H1 (cell line): ENCODE data around the gene STXBP2. TPM values are rescaled to one million over a fixed set of nuclear protein-coding genes. Genes with fewer than 3 reads are reported as not detected.

Source experiments
- CTCF ChIA-PET: fragments of 300-600 bp; sonication (Branson Sonifier 250); formaldehyde crosslinking; loops from one replicate; lab custom pipeline; 2021; ENCODE audit not compliant: partially characterized antibody; lab: Charles Lee
- POLR2A ChIA-PET: fragments of 300-600 bp; sonication (Branson Sonifier 250); formaldehyde crosslinking; loops from one replicate; lab custom pipeline; 2021; ENCODE audit warnings: inconsistent platforms; ENCODE audit not compliant: partially characterized antibody; lab: Charles Lee
- DNase-seq, 2 experiments: peaks; one replicate each; pipeline versions ENCODE4 v3.0.0 to v3.0.0-alpha.2; 2010 to 2022; ENCODE audit warnings: low spot score in 2 of 2, low read depth in 1 of 2, mixed read lengths in 1 of 2
- FAIRE-seq: peaks from 2 replicates; lab custom pipeline; 2011; peaks lifted over from hg19 to GRCh38; lab: Jason Lieb, UNC
- H2AFZ ChIP-seq: 2 replicates; pipeline ENCODE4 v1.8.1; 2012; ENCODE audit warnings: low read length, inconsistent platforms
- H2AK5ac ChIP-seq: 2 replicates; pipeline ENCODE4 v1.6.1; 2013; ENCODE audit warnings: low read depth, low read length
- H2BK120ac ChIP-seq: replicated peaks from 2 replicates; pipeline ENCODE3; 2013; ENCODE audit warnings: low read depth, low read length, inconsistent platforms
- H2BK12ac ChIP-seq: 2 replicates; pipeline ENCODE4 v1.6.1; 2013; ENCODE audit warnings: low read depth, low read length
- H2BK15ac ChIP-seq: 2 replicates; pipeline ENCODE4 v1.6.1; 2013; ENCODE audit warnings: low read length
- H2BK20ac ChIP-seq: 2 replicates; pipeline ENCODE4 v1.6.1; 2013; ENCODE audit warnings: low read length
- H2BK5ac ChIP-seq: 2 replicates; pipeline ENCODE4 v1.6.1; 2013; ENCODE audit warnings: low read depth, low read length
- H3K14ac ChIP-seq: 2 replicates; pipeline ENCODE4 v1.6.1; 2013; ENCODE audit warnings: inconsistent platforms; ENCODE audit not compliant: insufficient read length
- H3K18ac ChIP-seq: 2 replicates; pipeline ENCODE4 v1.6.1; 2013; ENCODE audit warnings: low read length; ENCODE audit errors: extremely low read depth
- H3K23ac ChIP-seq: 2 replicates; pipeline ENCODE4 v1.6.1; 2013; ENCODE audit warnings: inconsistent platforms; ENCODE audit not compliant: insufficient read length
- H3K23me2 ChIP-seq: 2 replicates; pipeline ENCODE4 v1.6.1; 2013; ENCODE audit warnings: low read depth, low read length
- H3K27ac ChIP-seq: 2 replicates; pipeline ENCODE4 v1.6.1; 2011; ENCODE audit warnings: low read depth, low read length, inconsistent platforms
- H3K27me3 ChIP-seq, 4 experiments: replicated peaks in 1 of 4; 1 replicate in 1 of 4; 2 replicates in 3 of 4; pipeline versions ENCODE4 v1.6.1 to v1.8.1; 2011 to 2013; ENCODE audit warnings: low read length in 3 of 4, mild to moderate bottlenecking in 3 of 4, inconsistent platforms in 2 of 4, mixed read lengths in 2 of 4, moderate library complexity in 1 of 4; ENCODE audit not compliant: control insufficient read depth in 3 of 4, insufficient read depth in 3 of 4; ENCODE audit errors: extremely low read depth in 1 of 4
- H3K36me3 ChIP-seq, 4 experiments: 2 replicates each; pipeline versions ENCODE4 v1.6.1 to v1.8.1; 2011 to 2013; ENCODE audit warnings: mild to moderate bottlenecking in 4 of 4, low read length in 3 of 4, moderate library complexity in 2 of 4, control low read depth in 1 of 4, inconsistent platforms in 1 of 4; ENCODE audit not compliant: insufficient read depth in 4 of 4, control insufficient read depth in 2 of 4
- H3K4ac ChIP-seq: replicated peaks from 2 replicates; pipeline ENCODE3; 2013; ENCODE audit warnings: low read length, low read depth, mixed read lengths, inconsistent platforms; ENCODE audit not compliant: insufficient read length
- H3K4me1 ChIP-seq, 4 experiments: replicated peaks in 1 of 4; 1 replicate in 1 of 4; 2 replicates in 3 of 4; pipeline versions ENCODE4 v1.6.1 to v1.8.1; 2011 to 2013; ENCODE audit warnings: low read length in 3 of 4, inconsistent platforms in 2 of 4, mixed read lengths in 1 of 4; ENCODE audit not compliant: insufficient read depth in 4 of 4, control insufficient read depth in 3 of 4
- H3K4me2 ChIP-seq, 2 experiments: 2 replicates each; pipeline versions ENCODE4 v1.6.1 to v1.8.1; 2011 to 2013; ENCODE audit warnings: low read depth in 2 of 2, low read length in 2 of 2, control low read depth in 1 of 2, inconsistent platforms in 1 of 2, mild to moderate bottlenecking in 1 of 2; ENCODE audit not compliant: insufficient read depth in 1 of 2
- H3K4me3 ChIP-seq, 4 experiments: fragments of 200-600, 300-600 bp in 1 of 4; sonication (generic), shearing (Covaris generic), sonication (Bioruptor Twin) in 1 of 4; 2 replicates each; pipeline versions ENCODE4 v1.5.1 to v1.8.1; 2011 to 2016; ENCODE audit warnings: low read length in 4 of 4, low read depth in 3 of 4, control low read depth in 2 of 4, inconsistent platforms in 2 of 4, mild to moderate bottlenecking in 2 of 4, mixed read lengths in 1 of 4, moderate library complexity in 1 of 4; ENCODE audit not compliant: insufficient read depth in 2 of 4; ENCODE audit errors: extremely low read depth in 1 of 4
- H3K56ac ChIP-seq: replicated peaks from 2 replicates; pipeline ENCODE3; 2013; ENCODE audit warnings: low read depth, mild to moderate bottlenecking, mixed read lengths, low read length, inconsistent platforms; ENCODE audit not compliant: insufficient read length
- H3K79me1 ChIP-seq: 2 replicates; pipeline ENCODE4 v1.6.1; 2013; ENCODE audit warnings: low read depth, low read length, control low read depth
- H3K79me2 ChIP-seq, 2 experiments: 2 replicates each; pipeline versions ENCODE4 v1.6.1 to v1.8.1; 2012 to 2013; ENCODE audit warnings: low read length in 2 of 2, mild to moderate bottlenecking in 2 of 2, inconsistent platforms in 1 of 2; ENCODE audit not compliant: insufficient read depth in 2 of 2, control insufficient read depth in 1 of 2
- H3K9ac ChIP-seq, 4 experiments: replicated peaks in 1 of 4; 1 replicate in 1 of 4; 2 replicates in 3 of 4; pipeline versions ENCODE4 v1.6.1 to v1.8.1; 2011 to 2013; ENCODE audit warnings: low read depth in 3 of 4, low read length in 3 of 4, control low read depth in 2 of 4, mild to moderate bottlenecking in 2 of 4, moderate library complexity in 2 of 4, inconsistent platforms in 1 of 4; ENCODE audit errors: extremely low read depth in 1 of 4
- H3K9me3 ChIP-seq, 2 experiments: 2 replicates each; pipeline versions ENCODE4 v1.6.1 to v1.8.1; 2012 to 2013; ENCODE audit warnings: mild to moderate bottlenecking in 2 of 2, moderate library complexity in 2 of 2, control low read depth in 1 of 2, inconsistent platforms in 1 of 2, low read depth in 1 of 2, low read length in 1 of 2, mixed read lengths in 1 of 2; ENCODE audit not compliant: insufficient read depth in 2 of 2
- H4K20me1 ChIP-seq, 2 experiments: replicated peaks in 1 of 2; 2 replicates each; pipeline versions ENCODE3 to v1.8.1; 2011 to 2013; ENCODE audit warnings: inconsistent platforms in 2 of 2, low read length in 2 of 2, mild to moderate bottlenecking in 1 of 2; ENCODE audit not compliant: insufficient read depth in 2 of 2, control insufficient read depth in 1 of 2
- H4K5ac ChIP-seq: 2 replicates; pipeline ENCODE4 v1.6.1; 2013; ENCODE audit warnings: low read length, low read depth, mixed read lengths, inconsistent platforms; ENCODE audit not compliant: insufficient read length
- H4K8ac ChIP-seq: 2 replicates; pipeline ENCODE4 v1.8.0; 2013; ENCODE audit warnings: mild to moderate bottlenecking, moderate library complexity, low read length, inconsistent platforms; ENCODE audit not compliant: insufficient read depth; ENCODE audit errors: extremely low read depth
- H4K91ac ChIP-seq: replicated peaks from 2 replicates; pipeline ENCODE3; 2013; ENCODE audit warnings: low read length, mixed read lengths, inconsistent platforms; ENCODE audit not compliant: insufficient read length
- BCL11A ChIP-seq, 2 experiments: IDR thresholded peaks; one replicate each; pipeline ENCODE4 v1.6.1; 2011; ENCODE audit warnings: low read depth in 2 of 2, low read length in 2 of 2, mild to moderate bottlenecking in 2 of 2
- EGR1 ChIP-seq: IDR thresholded peaks from 2 replicates; pipeline ENCODE4 v1.6.1; 2011; ENCODE audit warnings: low read depth, low read length, borderline replicate concordance
- WGBS, 2 experiments: shearing (Covaris generic) in 1 of 2; methylation state at CpG; one replicate each; pipeline versions ENCODE4 v1.1.6 to v1.1.7; 2013 to 2015; ENCODE audit warnings: low lambda C conversion rate in 2 of 2, mixed read lengths in 2 of 2, inconsistent platforms in 1 of 2, low coverage in 1 of 2, missing lambda C conversion rate in 1 of 2; ENCODE audit not compliant: insufficient replicate concordance in 2 of 2, insufficient coverage in 1 of 2, insufficient read length in 1 of 2; ENCODE audit errors: extremely low coverage in 1 of 2, missing lambda C conversion rate in 1 of 2; 5-methylcytosine and 5-hydroxymethylcytosine counted together
- polyA plus RNA-seq, 7 experiments: library from polyadenylated mRNA; depleted of rRNA in 3 of 7; stranded (reverse) in 5 of 7; unstranded in 2 of 7; fragments of >200 nt in 5 of 7; fragments of 200-250 nt in 2 of 7; gene quantifications; 1 replicate in 5 of 7; 2 replicates in 1 of 7; 4 replicates in 1 of 7; pipeline versions ENCODE4 v1.2.1 to v1.2.3, GENCODE V29; 2011 to 2013; ENCODE audit warnings: missing spikeins in 2 of 7, mixed read lengths in 2 of 7
- total RNA-seq: library from RNA; stranded (reverse); fragmentation: NEBNext Ultra II Directional; extraction: Animal tissue kit (Norgen Biotek cat#: 25700); gene quantifications from 2 replicates; pipeline ENCODE4 v1.2.1, GENCODE V29; 2021

Gene STXBP2
- total and polyA plus RNA-seq, 2 of the 8 experiments (the other 6 are each of a cell fraction or from before 2014, with no cell fraction given): 52.9 to 53.8 TPM

- POLR2A ChIA-PET: interaction anchor here (0.9 to 4.3 kb wide), 9 partner anchors 10 to 64 kb away, joined by 3 to 29 read pairs (median 5); partner anchors contain the start of genes PCP2, PET100 and XAB2
- TF ChIP-seq BCL11A (IDR thresholded peaks at IDR 0.05; ENCODE audit: low read depth in 2 of 2, low read length in 2 of 2) (no peak), EGR1 (no peak)
Measured at GRCh38 chr19:7618771-7619510, 18.0 kb upstream of the STXBP2 start.

More at GRCh38 chr19:7618771-7619510, 18.0 kb upstream of the STXBP2 start:
- H2BK15ac ChIP-seq: no peak overlapping the region
- no peak overlapping the region for H3K9ac ChIP-seq
- no peak for DNase-seq
- H3K4me1 ChIP-seq: no peaks in the 10 kb centered on the region
- H3K56ac ChIP-seq: no peak overlapping the region
- no peak overlapping the region for H4K91ac ChIP-seq
- no peak overlapping the region for H3K23ac ChIP-seq
- H3K14ac ChIP-seq: no peak overlapping the region
- H3K4ac ChIP-seq: no peak overlapping the region
- no peak overlapping the region for H2BK20ac ChIP-seq
- no peaks in the 10 kb centered on the region; the same call in 1 of the 2 replicates for H3K79me1 ChIP-seq
- peak overlapping the region; percentile 68; the same call in 1 of the 2 replicates for H4K8ac ChIP-seq
- H3K27ac ChIP-seq: no peak overlapping the region
- H4K20me1 ChIP-seq: peaks cover 7 to 16% of the 10 kb centered on the region in 2 experiments
- 92% methylated on average over 21 of the region's 21 CpGs; no CpG with 5 or more reads in 1 of the 2 experiments for WGBS, 2 experiments
- no peaks in the 10 kb centered on the region for H3K79me2 ChIP-seq
- H3K18ac ChIP-seq: no peak overlapping the region
- H3K9me3 ChIP-seq: no peaks in the 10 kb centered on the region
- peaks cover 8 to 54% (median 25%) of the 10 kb centered on the region in 4 experiments; a peak in 6 of 8 replicates for H3K36me3 ChIP-seq
- no peak overlapping the region for H2BK12ac ChIP-seq
- H2BK120ac ChIP-seq: no peak overlapping the region
- no peak overlapping the region for H2BK5ac ChIP-seq
- H2AK5ac ChIP-seq: no peak overlapping the region
- H3K23me2 ChIP-seq: no peaks in the 10 kb centered on the region
- CTCF ChIA-PET: interaction anchor here (0.6 to 1.5 kb wide), 4 partner anchors 51 to 243 kb away, joined by 3 read pairs; no protein-coding TSS in a partner anchor
- H3K4me3 ChIP-seq: no peak overlapping the region
- H3K27me3 ChIP-seq: no peaks in the 10 kb centered on the region
- no peak overlapping the region for H3K4me2 ChIP-seq
- no peak overlapping the region for H4K5ac ChIP-seq
- no peak overlapping the region for H2AFZ ChIP-seq
- FAIRE-seq: no peak
